GM21515 (cell line): ENCODE data around the gene DENND2D.
A peak's percentile ranks its signal among the peaks of the same experiment; 100 is the strongest.

Source experiments
- ATAC-seq: cut with Tn5 transposase; IDR thresholded peaks from one replicate; pipeline ENCODE4 v1.9.1; 2021; ENCODE audit not compliant: unreplicated experiment

DENND2D gene

GRCh38 chr1:111141245-111142220, 58.9 kb downstream of the DENND2D start:
- no peak for ATAC-seq

DNA sequence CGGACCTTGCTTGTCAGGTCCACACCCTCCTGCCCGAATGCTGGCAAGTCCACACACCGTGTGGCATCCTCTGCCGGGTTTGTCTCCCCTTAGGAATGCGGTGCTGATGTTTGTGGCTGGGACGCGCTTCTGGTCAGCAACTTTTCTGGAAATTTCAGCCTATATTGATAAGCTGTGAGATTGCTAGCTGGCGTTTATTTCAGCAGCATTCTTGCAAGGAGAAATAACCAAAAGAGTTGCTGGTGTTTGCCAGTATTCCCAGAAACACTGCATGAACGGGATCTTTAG, 59.8 kb downstream of the DENND2D start:
- ATAC-seq = no peak

- peak; percentile 57 for ATAC-seq
These were observed 60.3 kb downstream of the DENND2D start, which contains the start of the genes CEPT1 and DRAM2 for GRCh38 chr1:111139956-111140679. Gene CEPT1, plus strand, starts transcription at chr1:111140223. Its CDS starts 7,492 bp downstream, at chr1:111147715. Gene DRAM2, minus strand, starts transcription at chr1:111140093. Its CDS starts 8,539 bp downstream, at chr1:111131554.

- peak; percentile 32 for ATAC-seq
These were observed 61.0 kb downstream of the DENND2D start for GRCh38 chr1:111139324-111139955.
